Stimulated activated CD8-positive, alpha-beta memory T cell treated with anti-CD3 and anti-CD28 coated beads, Interleukin-4, amount 100 ng/mL, for 48 hours (primary cell): ENCODE data around the gene LRGUK.

Experiments used
- DNase-seq: peaks from one replicate; pipeline ENCODE4 v3.0.0-alpha.2; 2020

The LRGUK gene

GRCh38 chr7:134126596-134126965 lies 559 bp upstream of the LRGUK start:
- no peak for DNase-seq

GRCh38 chr7:134128829-134129228 lies 1.7 kb downstream of the LRGUK start:
- DNase-seq: no peak

- no peak for DNase-seq
Measured at GRCh38 chr7:134129856-134130523, 2.9 kb downstream of the LRGUK start.

GRCh38 chr7:134134004-134134403 lies 6.9 kb downstream of the LRGUK start:
- no peak for DNase-seq

GRCh38 chr7:134140889-134141867 lies 14.0 kb downstream of the LRGUK start:
- peak; percentile 76 for DNase-seq

- DNase-seq: no peak
Measured at GRCh38 chr7:134141868-134142264, 14.7 kb downstream of the LRGUK start.

- no peak for DNase-seq
Measured at GRCh38 chr7:134153493-134154136, 26.5 kb downstream of the LRGUK start.

GRCh38 chr7:134154581-134155130 lies 27.5 kb downstream of the LRGUK start:
- DNase-seq: no peak

- no peak for DNase-seq
Measured at GRCh38 chr7:134155206-134155605, 28.1 kb downstream of the LRGUK start.

GRCh38 chr7:134155871-134156270 lies 28.7 kb downstream of the LRGUK start:
- no peak for DNase-seq

GRCh38 chr7:134165252-134165651 lies 38.1 kb downstream of the LRGUK start:
- DNase-seq: no peak

GRCh38 chr7:134167250-134167649 lies 40.1 kb downstream of the LRGUK start:
- DNase-seq: no peak

GRCh38 chr7:134167841-134168240 lies 40.7 kb downstream of the LRGUK start:
- no peak for DNase-seq

- no peak for DNase-seq
Measured at GRCh38 chr7:134174795-134175261, 47.7 kb downstream of the LRGUK start.

- DNase-seq: no peak
Measured at GRCh38 chr7:134175334-134176036, 48.3 kb downstream of the LRGUK start.

- DNase-seq: no peak
Measured at GRCh38 chr7:134176037-134176350, 48.9 kb downstream of the LRGUK start.

- no peak for DNase-seq
Measured at GRCh38 chr7:134179036-134180011, 52.2 kb downstream of the LRGUK start.

- DNase-seq: no peak
Measured at GRCh38 chr7:134180376-134180775, 53.2 kb downstream of the LRGUK start.

GRCh38 chr7:134182078-134182477 lies 54.9 kb downstream of the LRGUK start:
- DNase-seq: no peak

- DNase-seq: no peak
Measured at GRCh38 chr7:134184767-134185166, 57.6 kb downstream of the LRGUK start.

GRCh38 chr7:134186027-134186426 lies 58.9 kb downstream of the LRGUK start:
- no peak for DNase-seq
